GM18519 (cell line): ENCODE data around the gene WNT10A.
A peak's percentile ranks its signal among the peaks of the same experiment; 100 is the strongest.

Experiments
- ATAC-seq: cut with Tn5 transposase; IDR thresholded peaks from one replicate; pipeline ENCODE4 v1.9.1; 2021; ENCODE audit warnings: mild to moderate bottlenecking, moderate library complexity; ENCODE audit not compliant: unreplicated experiment, low FRiP score

The WNT10A gene

GRCh38 chr2:218892693-218893348, 12.2 kb downstream of the WNT10A start:
- peak; percentile 48 for ATAC-seq

GRCh38 chr2:218893349-218894150, 12.9 kb downstream of the WNT10A start:
- no peak for ATAC-seq

GRCh38 chr2:218894151-218894879, 13.7 kb downstream of the WNT10A start:
- no peak for ATAC-seq

GRCh38 chr2:218894880-218895157, 14.2 kb downstream of the WNT10A start:
- no peak for ATAC-seq

- no peak for ATAC-seq
These were observed 14.7 kb downstream of the WNT10A start for GRCh38 chr2:218895326-218895725.

GRCh38 chr2:218895759-218896500, 15.3 kb downstream of the WNT10A start:
- peak; percentile 1 for ATAC-seq

GRCh38 chr2:218896501-218897393, 16.1 kb downstream of the WNT10A start:
- ATAC-seq = peak; percentile 38

- no peak for ATAC-seq
These were observed 16.9 kb downstream of the WNT10A start for GRCh38 chr2:218897394-218898108.

- peak; percentile 33 for ATAC-seq
These were observed 17.6 kb downstream of the WNT10A start for GRCh38 chr2:218898109-218898878.

GRCh38 chr2:218899147-218899546, 18.5 kb downstream of the WNT10A start:
- ATAC-seq = no peak

GRCh38 chr2:218902427-218902826, 21.8 kb downstream of the WNT10A start:
- no peak for ATAC-seq

- no peak for ATAC-seq
These were observed 23.5 kb downstream of the WNT10A start for GRCh38 chr2:218904176-218904575.

- ATAC-seq = peak; percentile 81
These were observed 28.3 kb downstream of the WNT10A start for GRCh38 chr2:218908721-218909619.

- no peak for ATAC-seq
These were observed 30.1 kb downstream of the WNT10A start for GRCh38 chr2:218910741-218911140.

GRCh38 chr2:218920504-218920903, 39.9 kb downstream of the WNT10A start:
- ATAC-seq = no peak

- no peak for ATAC-seq
These were observed 44.1 kb downstream of the WNT10A start for GRCh38 chr2:218924757-218925156.

- ATAC-seq = no peak
These were observed 44.8 kb downstream of the WNT10A start for GRCh38 chr2:218925434-218925833.
